SKM-1 treated with dmso at 0.1 percent for 144 hours (cell line): ENCODE data around the gene PDZD4.

Source experiments
- DNase-seq: peaks from one replicate; lab custom pipeline; 2025; ENCODE audit not compliant: unreplicated experiment; lab: John Stamatoyannopoulos, UW

Gene PDZD4

GRCh38 chrX:153829799-153830639 is at the start of gene PDZD4:
Gene PDZD4 (minus strand): TSS chrX:153830544. CDS start chrX:153830298, 246 bp downstream.
- DNase-seq, result no peak

DNA sequence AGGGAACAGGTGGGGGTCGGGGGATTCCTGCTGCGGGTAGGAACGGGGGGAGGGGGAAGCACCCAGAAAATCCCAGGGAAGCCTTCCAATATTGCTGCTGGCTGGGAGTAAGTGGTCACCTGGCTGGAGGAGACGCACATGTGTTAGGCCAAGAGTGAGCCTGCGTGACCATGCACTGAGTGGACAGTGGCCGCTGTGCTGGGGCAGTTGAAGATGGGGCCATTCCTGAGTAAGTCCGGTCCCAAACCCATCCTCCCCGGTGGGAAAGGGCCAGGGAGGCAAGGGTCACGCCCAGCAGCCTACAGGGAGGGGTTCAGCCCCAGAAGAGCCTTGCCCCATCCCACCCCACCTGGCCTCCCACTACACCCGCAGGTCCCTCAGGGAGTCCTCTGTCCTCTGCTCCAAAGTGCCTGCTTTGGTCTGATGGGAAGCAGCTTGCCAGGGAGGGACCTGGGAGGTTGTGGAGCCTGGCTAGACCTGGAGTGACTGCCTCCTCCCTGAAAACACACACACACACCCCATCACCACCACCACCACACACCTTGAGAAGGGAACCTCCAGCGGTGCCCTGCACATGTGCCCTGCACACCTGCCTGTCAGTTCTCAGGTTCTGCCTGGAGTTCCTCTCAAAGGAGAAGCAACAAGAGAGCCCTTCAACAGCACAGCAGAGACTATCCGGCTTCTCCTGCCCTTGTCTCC is 49.5 kb upstream of the PDZD4 start:
- no peak for DNase-seq

DNA sequence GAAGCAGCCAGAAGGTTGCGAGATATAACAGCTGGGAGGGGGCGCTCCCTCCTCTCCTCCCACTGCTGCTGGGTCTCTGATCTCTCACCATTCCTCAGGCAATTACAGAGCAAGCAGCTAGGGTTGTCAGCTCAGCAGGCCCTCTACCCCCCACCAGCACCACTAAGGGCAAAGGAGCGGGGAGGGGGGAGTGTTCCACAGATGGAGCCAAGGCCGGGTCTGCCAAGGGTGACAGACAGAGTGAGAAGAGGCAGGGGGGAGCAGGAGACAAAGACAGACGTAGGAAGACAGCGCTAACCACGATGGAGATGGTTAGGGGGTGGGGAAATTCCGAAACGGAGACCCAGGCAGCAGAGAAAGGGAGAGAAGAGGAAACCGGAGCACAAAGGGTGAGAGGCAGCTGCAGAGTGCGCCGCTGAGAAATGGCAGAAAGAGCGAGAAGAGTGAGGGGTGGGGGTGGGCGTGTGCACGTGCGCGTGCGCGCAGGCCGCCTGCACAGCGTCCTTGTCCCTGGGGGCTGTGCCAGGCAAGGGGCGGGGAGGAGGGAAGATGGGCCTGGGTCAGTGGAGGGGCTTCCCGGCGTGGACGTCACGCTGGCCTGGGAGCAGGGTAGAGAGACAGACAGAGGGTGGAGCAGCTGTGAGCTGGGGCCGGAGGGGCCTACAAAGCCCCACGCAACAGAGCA is 48.8 kb upstream of the PDZD4 start:
- no peak for DNase-seq

DNA sequence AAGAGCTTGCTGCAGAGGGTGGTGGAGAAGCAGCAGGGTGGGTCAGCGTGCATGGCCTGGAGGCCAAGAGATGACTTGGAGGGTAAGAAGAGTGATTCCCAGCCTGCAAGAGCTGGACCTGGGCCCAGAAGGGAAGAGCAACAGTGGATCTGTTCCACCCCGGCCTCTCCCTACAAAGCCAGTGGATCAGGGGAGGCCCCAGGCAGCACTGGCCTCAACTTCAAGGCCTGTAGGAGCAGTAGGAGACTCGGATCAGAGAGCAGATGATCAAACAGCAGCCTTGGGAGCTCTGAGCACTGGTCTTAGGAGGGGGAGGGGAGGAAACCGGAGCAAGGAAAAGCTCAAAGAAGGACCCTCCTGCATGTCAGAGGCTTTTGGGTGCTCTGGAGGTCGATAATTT is 48.0 kb upstream of the PDZD4 start:
- no peak for DNase-seq

GRCh38 chrX:153877571-153878261 is 47.4 kb upstream of the PDZD4 start:
- DNase-seq, result no peak

DNA sequence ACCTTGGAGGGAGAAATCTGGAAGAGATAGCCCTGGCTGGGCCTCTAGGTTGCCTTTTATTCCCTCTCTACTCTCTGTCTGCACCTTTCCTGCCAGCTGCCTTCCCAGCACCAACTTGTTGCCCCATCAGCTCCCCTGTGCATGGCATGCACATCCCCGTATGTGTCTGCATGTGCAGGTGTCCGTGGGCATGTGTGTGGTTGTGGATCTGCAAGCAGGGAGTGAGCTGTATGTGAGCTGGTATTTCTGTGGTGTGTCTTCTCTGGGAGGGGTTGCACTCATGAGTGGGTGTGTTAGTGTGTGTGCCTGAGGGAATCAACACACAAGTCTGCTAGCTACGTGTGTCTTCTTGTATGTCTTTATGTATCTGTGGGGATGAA is 45.8 kb upstream of the PDZD4 start:
- no peak for DNase-seq

DNA sequence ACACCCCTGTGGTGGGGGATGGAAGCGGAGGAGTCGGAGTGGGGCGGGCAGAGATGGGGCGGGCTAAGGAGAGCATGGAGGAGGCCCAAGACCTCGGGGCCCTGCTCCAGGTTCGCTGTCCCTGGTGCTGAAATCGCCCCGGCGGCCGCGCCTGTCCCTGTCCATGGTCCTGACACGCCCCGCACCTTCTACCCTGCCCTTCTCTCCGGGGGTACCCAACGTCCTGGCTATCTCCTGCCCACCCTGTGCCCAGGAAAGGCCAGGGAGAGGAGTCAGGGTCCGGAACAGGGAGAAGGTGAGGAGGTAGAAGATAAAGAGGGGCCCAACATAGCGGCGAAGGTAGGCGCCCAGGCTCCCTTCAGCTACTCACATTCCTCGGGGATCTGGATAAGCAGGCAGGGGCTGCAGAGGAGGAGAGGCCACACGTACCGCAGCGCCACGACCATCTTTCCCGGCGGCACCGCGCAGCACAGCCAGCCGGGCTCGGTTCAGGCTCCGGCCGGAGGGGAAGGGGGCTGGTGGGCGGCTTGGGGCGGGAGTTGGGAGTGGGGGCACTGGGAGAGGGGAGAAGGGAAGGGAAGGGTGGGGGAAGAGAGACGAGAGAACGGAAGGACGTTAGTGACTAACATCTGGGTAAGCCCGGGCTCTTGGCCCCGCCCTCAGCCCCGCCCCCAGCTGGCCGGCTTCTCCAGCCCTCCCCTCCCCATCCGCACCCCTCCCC is 45.2 kb upstream of the PDZD4 start:
- DNase-seq, result no peak

GRCh38 chrX:153874366-153875125 is 44.2 kb upstream of the PDZD4 start:
- DNase-seq, result no peak

DNA sequence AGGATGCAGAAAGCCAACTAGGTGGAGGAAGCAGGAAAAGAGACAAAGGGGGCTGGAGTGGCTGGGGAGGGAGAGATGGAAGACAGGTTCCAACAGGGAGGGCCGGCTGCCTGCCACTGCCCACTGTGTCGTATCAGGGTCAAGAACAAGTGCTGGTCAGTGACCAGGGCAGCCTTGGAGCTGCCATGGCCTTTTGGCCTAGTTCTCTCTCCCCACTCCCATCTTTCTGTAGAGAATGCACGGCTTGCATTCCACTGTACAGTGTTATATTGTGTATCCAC is 43.7 kb upstream of the PDZD4 start:
- no peak for DNase-seq

DNA sequence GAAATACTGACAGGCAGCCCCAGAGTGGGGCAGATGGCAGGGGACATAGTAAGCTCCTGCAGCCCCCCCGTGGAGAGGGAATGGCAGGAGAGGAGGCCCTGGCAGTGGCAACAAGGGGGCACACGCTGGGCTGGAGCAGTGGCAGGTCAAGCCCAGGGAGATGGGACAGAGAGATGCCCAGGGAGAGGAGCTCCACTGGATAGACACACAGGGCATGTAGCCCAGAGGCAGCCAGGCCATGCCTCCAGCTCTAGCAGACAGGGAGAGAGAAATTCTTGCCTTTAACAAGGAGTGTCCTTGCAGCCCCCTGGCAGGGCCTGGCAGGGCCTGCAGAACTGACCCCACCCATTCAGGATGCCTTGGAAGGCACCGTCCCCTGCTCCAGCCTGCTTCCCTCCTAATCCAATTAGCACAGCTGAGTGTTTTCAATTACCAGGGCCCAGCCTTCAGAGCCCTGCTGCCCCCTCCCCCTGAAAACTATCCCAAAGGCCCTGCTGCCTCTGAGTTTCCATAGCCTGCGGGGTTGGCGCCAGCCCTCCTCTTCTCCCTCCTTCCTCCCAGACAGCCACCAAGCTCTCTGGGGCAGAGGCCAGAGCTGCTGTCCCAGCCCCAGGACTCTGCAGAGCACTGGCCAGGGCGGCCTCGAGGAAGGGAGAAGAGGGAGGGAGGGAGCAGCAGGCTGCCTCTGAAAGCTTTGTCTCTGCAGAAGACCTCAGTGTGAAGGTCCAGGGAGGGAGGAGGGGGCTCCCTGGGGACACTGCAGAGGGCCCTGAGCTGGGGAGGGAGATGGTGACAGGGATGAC is 43.1 kb upstream of the PDZD4 start:
- DNase-seq, result no peak

DNA sequence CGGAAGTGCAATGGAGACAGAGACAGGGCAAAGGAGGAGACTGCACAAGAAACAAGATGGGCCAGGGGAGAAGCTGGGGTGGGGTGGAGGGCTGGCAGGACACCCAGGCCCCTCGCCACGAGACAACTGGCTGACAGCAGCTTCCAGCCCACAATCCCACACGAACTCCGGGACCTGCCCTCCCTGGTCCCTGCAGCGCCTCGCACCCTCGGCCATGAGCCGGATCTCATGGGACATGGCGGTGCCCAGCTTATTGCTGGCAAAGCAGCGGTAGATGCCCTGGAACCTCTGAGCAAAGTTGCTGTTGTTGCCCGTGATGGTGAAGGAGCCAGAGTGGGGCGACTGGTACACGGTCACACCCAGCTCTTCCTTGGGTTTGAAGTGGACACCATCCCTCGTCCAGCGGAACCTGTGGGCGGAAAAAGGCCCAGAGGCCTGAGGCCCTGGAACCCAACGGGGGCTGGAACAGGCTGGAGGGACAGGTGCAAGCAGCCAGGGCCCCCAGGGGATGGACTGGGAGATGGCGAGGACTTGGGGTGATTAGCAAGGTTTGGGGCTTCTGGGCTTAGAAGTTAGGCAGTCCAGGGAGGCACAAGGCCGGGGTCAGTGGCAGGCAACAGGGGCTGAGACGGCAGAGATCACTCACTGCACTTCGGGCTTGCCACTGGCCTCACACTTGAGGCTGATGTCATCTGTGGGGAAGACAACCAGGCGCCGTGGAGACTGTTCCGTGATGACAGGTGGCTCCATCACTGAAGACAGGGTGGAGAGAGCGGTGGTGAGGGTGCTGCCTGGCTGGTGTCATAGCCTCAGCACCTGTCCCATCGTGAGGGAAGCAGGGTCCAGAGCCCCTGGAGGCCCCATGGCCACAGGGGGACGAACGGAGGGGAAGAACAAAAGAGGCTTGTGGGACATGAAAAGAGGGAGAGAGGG is 41.9 kb upstream of the PDZD4 start:
- DNase-seq, result no peak

DNA sequence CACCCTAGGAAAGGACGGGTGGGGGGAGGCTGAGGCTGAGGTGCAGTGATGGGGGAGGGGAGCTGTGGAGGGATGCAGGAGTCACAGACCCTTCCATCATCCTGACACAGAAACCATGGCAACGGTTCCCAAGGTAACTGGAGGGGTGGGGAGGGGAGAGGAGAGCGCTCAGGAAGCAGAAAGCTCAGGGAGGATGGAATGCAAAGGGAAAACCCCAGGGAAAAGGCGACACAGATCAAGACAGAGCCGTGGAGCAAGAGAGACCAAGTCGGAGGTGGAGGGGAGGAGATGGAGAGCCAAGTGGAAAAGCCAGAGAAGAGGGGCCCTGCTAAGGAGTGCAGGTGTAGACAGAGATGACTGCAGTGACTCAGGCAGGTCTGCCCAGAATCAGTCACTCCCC is 41.1 kb upstream of the PDZD4 start:
- DNase-seq, result no peak

DNA sequence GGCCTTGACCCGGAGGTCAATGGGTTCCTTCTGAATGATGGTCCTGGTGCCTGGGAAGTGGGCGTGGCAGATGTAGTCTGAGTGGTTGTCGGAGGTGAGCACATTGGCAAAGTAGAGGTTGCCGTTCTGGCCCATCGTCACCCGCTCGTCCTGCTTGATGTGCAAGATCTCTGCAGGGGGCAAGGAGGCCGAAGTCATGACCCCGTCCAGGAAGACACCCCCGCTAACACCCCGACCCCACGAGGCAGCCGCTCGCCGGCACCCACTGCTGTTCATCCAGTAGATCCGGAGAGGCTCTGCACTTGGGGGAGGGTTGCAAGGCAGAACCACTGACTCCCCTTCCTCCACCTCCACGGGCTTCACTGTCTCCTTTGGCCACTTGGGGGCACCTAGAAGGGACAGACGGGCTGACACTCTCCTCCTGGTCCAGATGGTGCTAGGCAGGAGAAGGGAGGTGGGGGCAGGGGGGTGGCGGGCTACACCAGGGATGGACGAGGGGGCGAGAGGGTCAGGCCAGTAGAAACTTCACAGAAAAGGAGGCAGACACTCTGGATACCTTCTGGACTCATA is 40.5 kb upstream of the PDZD4 start:
- DNase-seq, result no peak

DNA sequence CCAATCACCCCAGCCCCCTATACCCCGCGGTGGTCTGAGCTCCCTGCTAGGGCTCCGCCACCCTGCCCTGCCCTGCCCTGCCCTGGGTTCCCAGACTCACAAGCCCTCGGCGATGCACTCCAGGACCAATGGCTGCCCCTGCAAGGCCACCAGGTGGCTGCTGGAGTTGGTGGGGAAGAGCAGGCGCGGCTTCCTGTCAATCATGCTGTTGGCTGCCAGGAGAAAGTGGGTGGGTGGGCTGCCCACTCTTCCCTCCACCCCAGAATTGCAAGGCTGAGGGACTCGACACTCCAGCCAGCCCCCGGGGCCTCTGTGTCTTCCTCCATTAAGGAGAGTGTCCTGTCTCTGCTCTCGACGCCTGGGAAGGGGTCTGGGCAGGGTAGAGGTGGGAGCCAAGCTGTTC is 39.9 kb upstream of the PDZD4 start:
- no peak for DNase-seq

DNA sequence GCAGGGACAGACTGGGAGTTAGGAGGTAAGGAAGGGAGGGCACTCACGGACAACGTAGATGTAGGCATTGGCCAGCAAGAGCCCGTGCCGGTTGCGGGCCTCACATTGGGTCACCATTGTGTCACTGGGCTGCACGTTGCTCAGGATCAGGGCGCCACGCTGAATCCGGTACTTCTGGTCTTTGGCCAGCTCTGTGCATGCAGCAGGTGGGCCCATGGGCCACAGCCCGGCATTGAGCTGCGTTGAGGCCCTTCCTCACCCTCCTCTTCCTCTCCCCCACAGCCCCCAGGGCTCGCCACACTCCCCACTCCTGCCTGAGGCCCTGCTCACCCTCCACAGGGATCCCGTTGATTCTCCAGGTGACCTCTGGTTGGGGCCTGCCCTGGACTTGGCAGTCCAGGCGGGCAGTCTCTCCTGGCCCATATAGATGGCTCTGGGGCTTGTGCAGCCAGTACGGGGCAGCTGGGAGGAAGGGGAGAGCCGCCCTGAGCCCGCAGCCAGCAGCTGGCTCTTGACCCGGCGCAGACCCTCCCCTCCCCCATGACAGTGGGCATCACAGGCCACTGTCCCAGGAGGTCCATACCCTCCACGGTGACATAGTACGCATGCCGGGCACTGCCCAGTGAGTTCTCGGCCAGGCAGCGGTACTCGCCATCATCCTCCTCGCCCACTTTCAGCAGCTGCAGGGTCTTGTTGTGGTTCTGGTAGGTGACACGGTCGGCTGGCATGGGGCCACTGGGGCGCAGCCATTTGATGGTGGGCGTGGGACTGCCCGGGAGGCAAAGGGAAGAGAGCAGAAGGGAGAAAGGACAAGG is 39.3 kb upstream of the PDZD4 start:
- DNase-seq, result no peak

GRCh38 chrX:153868576-153869472 is 38.5 kb upstream of the PDZD4 start:
- DNase-seq, result no peak
